Measurements from ENCODE around the gene CTCF. TPM values are rescaled to one million over a fixed set of nuclear protein-coding genes. Genes with fewer than 3 reads are reported as not detected.

Gene CTCF
- total RNA-seq, 2 donors from 2014 or later = 61.3 to 74.6 TPM

DNA sequence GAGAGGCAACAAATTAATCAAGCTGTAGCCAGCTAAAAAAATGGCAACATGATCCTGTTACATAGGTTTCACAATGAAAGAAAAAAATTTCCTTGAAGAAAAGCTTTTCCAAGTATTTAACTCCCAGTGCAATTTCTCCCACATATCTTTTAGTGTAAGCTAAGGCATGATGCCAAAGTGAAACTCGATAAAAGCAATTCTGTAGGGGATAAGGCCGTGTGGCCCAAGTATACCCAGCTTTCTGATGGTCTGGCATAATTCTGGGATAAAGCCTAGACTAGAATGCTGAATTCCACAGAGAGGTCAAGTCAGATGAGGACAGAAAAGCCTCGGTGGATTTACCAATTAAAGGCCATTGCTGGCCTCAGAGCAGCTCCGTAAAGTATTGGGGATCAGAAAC, 36.2 kb downstream of the CTCF start:
- H3K9ac ChIP-seq (ENCODE audit: extremely low read depth, low read length, poor library complexity, severe bottlenecking) = no peak overlapping the region

DNA sequence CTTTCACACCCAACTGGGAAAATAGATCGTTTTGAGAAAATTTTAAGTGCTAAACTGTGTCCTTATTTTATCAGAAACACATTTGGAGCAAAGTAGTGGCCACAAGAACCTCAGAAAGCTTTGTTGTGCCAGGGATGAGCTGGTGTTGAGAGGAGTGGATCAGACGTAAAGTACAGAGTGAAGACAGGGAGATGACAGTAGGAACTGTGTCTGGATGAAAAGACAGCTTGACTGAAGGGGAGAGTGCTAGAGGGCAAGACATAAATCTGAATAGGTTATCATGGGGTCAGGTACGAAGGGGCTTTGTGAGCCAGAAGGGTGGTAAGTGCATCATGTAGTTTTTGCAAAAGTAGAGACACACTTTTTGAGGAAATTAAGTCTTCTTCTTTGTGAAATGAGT, 43.3 kb downstream of the CTCF start:
- Histone ChIP-seq H3K36me3 (ENCODE audit: control insufficient read depth, insufficient read depth, low read length) (peaks cover 13% of the 10 kb centered on the region), H3K27me3 (ENCODE audit: control insufficient read depth, insufficient read depth, low read length, poor library complexity, severe bottlenecking) (no peaks in the 10 kb centered on the region), H3K9me3 (ENCODE audit: control insufficient read depth, low read length) (no peaks in the 10 kb centered on the region), H3K9ac (ENCODE audit: extremely low read depth, low read length, poor library complexity, severe bottlenecking) (no peak overlapping the region), H3K4me1 (ENCODE audit: control insufficient read depth, insufficient read depth, low read length) (no peaks in the 10 kb centered on the region), H3K4me3 (ENCODE audit: low read length) (no peak overlapping the region), H3K27ac (ENCODE audit: low read depth, low read length) (no peak overlapping the region)
- H3K9me3 Mint-ChIP-seq = no peaks in the 10 kb centered on the region
- no peaks in the 10 kb centered on the region for H3K27me3 Mint-ChIP-seq (ENCODE audit: insufficient read depth)
- H3K36me3 Mint-ChIP-seq (ENCODE audit: low read depth) = peaks cover 15% of the 10 kb centered on the region
- H3K4me3 Mint-ChIP-seq = no peak overlapping the region
- 88 to 94% methylated on average over 2 to 3 of the region's 3 CpGs for WGBS, 2 experiments (ENCODE audit: insufficient coverage in 1 of 2, insufficient read length in 1 of 2)
- TF ChIP-seq, protein P1, sequence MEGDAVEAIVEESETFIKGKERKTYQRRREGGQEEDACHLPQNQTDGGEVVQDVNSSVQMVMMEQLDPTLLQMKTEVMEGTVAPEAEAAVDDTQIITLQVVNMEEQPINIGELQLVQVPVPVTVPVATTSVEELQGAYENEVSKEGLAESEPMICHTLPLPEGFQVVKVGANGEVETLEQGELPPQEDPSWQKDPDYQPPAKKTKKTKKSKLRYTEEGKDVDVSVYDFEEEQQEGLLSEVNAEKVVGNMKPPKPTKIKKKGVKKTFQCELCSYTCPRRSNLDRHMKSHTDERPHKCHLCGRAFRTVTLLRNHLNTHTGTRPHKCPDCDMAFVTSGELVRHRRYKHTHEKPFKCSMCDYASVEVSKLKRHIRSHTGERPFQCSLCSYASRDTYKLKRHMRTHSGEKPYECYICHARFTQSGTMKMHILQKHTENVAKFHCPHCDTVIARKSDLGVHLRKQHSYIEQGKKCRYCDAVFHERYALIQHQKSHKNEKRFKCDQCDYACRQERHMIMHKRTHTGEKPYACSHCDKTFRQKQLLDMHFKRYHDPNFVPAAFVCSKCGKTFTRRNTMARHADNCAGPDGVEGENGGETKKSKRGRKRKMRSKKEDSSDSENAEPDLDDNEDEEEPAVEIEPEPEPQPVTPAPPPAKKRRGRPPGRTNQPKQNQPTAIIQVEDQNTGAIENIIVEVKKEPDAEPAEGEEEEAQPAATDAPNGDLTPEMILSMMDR (conservative IDR thresholded peaks at IDR 0.05) = no peak
- peaks cover 4% of the 10 kb centered on the region for H3K4me1 Mint-ChIP-seq
- DNase-seq = no peak
- H3K27ac Mint-ChIP-seq = no peak overlapping the region

More for the DNA sequence above, 36.2 kb downstream of the CTCF start:
- no peaks in the 10 kb centered on the region for H3K27me3 ChIP-seq (ENCODE audit: control insufficient read depth, insufficient read depth, low read length, poor library complexity, severe bottlenecking)
- Mint-ChIP-seq H3K27me3 (ENCODE audit: insufficient read depth) (no peaks in the 10 kb centered on the region), H3K9me3 (no peaks in the 10 kb centered on the region), H3K4me1 (peaks cover 10% of the 10 kb centered on the region), H3K36me3 (ENCODE audit: low read depth) (peaks cover 13% of the 10 kb centered on the region), H3K27ac (no peak overlapping the region), H3K4me3 (no peak overlapping the region)
- H3K4me1 ChIP-seq (ENCODE audit: control insufficient read depth, insufficient read depth, low read length) = no peaks in the 10 kb centered on the region
- H3K4me3 ChIP-seq (ENCODE audit: low read length) = no peak overlapping the region
- DNase-seq = no peak
- TF ChIP-seq, protein P1 (conservative IDR thresholded peaks at IDR 0.05) = no peak
- 88 to 94% methylated on average over 4 of the region's 4 CpGs for WGBS, 2 experiments (ENCODE audit: insufficient coverage in 1 of 2, insufficient read length in 1 of 2)
- no peak overlapping the region for H3K27ac ChIP-seq (ENCODE audit: low read depth, low read length)
- H3K9me3 ChIP-seq (ENCODE audit: control insufficient read depth, low read length) = no peaks in the 10 kb centered on the region
- H3K36me3 ChIP-seq (ENCODE audit: control insufficient read depth, insufficient read depth, low read length) = peaks cover 27% of the 10 kb centered on the region

DNA sequence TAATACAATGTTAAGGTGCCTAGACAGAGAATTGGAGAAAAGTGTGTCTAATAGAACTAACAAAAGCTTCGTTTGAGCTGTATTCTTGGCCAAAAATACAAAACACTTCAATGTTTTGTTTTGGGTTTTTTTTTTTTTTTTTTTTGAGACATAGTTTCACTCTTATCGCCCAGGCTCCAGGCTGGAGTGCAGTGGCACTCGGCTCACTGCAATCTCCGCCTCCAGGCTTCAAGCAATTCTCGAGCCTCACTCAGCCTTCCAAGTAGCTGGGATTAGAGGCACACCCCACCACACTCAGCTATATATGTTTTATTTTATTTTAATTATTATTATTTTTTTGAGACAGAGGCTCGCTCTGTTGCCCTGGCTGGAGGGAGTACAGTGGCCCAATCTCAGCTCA, 44.3 kb downstream of the CTCF start:
- Histone ChIP-seq H3K9me3 (ENCODE audit: control insufficient read depth, low read length) (no peaks in the 10 kb centered on the region), H3K9ac (ENCODE audit: extremely low read depth, low read length, poor library complexity, severe bottlenecking) (no peak overlapping the region), H3K27ac (ENCODE audit: low read depth, low read length) (no peak overlapping the region), H3K36me3 (ENCODE audit: control insufficient read depth, insufficient read depth, low read length) (peaks cover 23% of the 10 kb centered on the region), H3K27me3 (ENCODE audit: control insufficient read depth, insufficient read depth, low read length, poor library complexity, severe bottlenecking) (no peaks in the 10 kb centered on the region), H3K4me1 (ENCODE audit: control insufficient read depth, insufficient read depth, low read length) (no peaks in the 10 kb centered on the region), H3K4me3 (ENCODE audit: low read length) (no peak overlapping the region)
- H3K27me3 Mint-ChIP-seq (ENCODE audit: insufficient read depth) = no peaks in the 10 kb centered on the region
- H3K4me3 Mint-ChIP-seq = no peak overlapping the region
- 87 to 100% methylated on average over 1 to 6 of the region's 6 CpGs for WGBS, 2 experiments (ENCODE audit: insufficient coverage in 1 of 2, insufficient read length in 1 of 2)
- peak overlapping the region; percentile 16 for H3K27ac Mint-ChIP-seq
- TF ChIP-seq, protein P1 (conservative IDR thresholded peaks at IDR 0.05) = no peak
- H3K9me3 Mint-ChIP-seq = no peaks in the 10 kb centered on the region
- no peak for DNase-seq
- no peaks in the 10 kb centered on the region for H3K4me1 Mint-ChIP-seq
- peaks cover 24% of the 10 kb centered on the region for H3K36me3 Mint-ChIP-seq (ENCODE audit: low read depth)

Measured in endodermal cell (in vitro differentiated cells).